Embryonic facial prominence (tissue), 1 donor: ENCODE results near the gene E2F6.
"Not testable (repeated sequence)": the region's sequence is repeated elsewhere in the genome, so short reads cannot be mapped to it uniquely, and the experiment has no call there.

Source experiments
- DNase-seq: peaks from one replicate; pipeline ENCODE4 v3.0.0-alpha.2; 2016; ENCODE audit errors: extremely low spot score

E2F6 gene

DNA sequence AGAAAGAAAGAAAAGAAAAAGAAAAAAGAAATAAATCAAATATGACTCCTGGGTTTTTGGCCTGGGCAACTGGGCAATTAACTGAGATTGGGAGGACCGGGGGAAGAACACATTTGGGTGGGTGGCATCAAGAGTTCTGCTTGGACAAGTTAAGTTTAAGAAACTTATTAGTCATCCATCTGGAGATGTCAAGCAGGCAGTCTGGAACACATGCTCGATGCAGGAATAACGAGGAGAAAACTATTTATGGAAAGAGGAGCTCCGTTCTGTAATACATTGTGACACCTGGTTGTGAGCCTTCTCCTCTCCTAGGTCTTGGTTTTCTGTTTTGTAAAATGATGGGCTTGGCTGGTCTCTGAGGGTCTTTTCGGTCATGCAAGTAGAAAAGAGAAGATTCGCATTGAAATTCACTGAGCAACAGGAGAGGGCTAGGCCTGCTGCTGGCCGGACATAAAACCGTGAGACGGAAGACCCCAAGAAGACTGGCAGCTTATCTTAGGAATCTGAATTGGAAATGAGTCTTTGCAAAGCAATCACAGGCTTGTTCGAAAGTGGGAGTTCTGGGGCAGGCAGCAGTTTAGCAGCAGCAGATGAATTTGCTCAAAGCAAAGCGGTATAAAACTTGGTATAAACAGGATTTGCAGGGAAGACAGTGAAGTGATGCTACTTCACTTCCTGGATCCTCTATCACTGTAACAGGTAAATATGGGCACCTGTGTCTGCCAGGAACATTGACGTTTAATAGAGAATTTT is 51.4 kb downstream of the E2F6 start:
- no peak for DNase-seq

DNA sequence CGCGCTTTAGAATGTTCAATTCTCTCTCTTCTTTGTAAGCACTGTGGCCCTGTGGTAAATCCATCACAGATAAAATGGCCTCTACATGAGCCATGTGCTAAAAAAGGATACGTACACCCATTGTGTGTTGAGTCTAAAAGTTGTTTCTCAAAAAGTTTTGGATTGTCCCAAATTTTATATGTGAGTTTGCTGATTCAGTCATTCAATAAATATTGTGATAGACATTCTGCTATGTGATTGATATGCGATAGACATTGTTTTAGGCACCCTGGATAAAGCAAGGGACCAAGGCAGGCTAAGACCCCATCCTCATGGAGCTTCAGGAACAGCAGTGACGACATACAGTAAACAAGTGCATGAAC is 53.5 kb downstream of the E2F6 start:
- DNase-seq, result no peak

DNA sequence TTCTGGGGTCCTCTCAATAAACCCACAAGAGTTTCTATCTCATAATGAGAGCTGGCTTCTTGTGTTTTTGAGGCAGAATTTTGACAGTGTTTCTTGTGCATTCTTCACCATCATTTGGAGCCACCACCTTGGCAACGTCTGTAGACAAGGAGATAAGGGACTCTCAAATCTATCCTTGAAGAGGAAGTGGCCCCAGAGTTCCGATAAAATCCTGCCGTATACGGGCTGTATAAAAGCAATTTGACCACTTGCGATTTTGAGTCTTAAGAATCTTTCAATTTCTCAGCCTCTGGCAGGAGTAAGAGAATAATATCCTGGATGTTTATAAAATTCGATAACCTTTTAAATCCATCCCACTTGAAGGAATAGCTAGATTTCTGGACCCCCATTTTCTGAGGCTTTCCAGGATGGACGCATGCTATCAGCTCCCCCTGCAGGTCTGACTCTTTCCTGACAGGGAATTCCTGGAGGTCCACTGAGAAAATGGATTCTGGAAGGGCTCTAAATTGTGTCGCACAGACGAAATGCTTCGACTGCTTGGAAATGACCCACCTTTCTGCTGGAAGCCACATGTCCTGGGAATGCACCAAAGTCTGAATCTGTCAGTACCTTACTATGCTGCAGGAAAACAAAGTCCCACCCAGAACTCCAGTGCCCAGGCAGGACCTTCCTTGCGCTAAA is 54.1 kb downstream of the E2F6 start:
- DNase-seq, result no peak

DNA sequence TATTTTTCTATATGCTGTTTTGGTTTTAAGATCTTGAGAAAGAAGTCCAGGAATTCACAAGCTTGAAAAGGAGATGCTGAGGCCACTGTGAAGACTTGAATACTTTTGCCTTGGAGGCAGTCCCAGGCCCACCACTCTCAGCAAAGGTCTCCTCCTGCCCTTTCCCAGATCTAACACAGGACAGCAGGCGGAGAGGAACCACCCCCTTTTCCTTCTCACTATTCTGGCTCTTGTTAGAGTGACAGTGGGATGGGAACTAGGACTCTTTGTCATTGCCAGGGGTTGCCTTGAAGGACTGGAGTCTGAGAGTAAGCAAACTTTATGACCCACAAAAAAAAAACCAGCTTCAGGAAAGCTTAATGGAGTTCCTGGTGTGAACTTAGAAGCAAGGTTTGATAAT is 54.7 kb downstream of the E2F6 start:
- no peak for DNase-seq

DNA sequence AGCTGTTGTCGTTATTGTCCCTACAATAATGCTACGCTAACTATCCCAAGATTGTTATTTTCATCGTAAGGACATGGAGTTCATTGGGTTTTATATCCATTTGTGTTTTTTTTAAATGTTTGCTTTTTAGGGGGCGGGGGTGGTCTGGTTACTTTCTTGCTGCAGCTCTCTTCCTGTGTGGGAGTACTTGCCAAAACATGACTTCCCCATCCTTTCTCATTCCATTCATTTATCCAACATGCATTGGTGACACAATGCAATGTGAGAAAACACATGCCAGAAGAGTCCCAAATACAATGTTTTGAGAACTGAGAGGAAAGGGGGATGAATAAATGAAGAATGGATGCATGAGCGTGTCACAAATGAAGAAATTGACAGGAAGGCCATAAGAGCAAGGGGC is 55.9 kb downstream of the E2F6 start:
- no peak for DNase-seq

DNA sequence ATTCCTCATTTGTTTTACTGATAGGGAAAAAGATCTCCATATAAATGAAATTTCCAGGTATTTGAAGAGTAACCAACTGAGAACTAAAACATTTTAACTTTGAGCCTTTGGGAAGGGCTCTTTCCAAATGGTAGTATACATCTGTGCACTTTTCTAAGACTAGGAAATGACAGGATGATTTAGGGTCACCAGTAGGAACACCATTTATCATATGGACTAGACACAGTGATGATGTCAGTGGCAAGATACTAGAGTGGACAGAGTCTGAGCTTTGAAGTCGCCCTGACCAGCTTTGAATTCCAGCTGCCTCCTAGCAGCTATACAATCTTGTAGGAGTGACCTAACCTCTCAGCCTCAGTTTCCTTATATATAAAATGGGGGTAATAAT is 56.4 kb downstream of the E2F6 start:
- no peak for DNase-seq

DNA sequence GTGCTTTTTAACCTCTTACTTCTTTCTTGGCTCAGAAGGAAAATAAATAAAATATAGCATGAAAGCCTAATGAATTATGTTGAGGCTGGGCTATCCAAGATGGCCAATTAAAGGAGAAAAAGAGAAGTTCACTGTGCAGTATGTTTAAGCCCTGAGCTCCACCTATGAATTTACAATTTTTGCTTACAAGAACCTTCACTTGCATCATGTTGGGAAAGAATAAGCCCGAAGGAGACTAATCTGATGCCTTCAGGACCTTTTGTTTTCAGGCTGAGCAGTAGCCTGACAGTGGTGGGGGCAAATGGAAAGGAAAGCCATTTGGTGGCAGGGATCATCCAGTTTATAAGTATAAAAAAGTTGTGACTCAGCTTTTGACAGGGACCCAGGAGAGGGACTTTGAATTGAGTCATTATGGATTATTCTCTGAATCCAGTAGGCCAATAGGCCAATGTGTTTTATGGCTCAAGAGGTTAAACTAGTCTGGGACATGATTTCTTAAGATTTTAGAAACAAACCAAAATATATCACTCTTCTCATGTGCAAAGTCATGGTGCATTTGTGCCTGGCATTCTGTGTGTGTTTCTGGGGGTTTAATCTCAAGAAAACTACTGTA is 56.9 kb downstream of the E2F6 start:
- DNase-seq, result no peak

DNA sequence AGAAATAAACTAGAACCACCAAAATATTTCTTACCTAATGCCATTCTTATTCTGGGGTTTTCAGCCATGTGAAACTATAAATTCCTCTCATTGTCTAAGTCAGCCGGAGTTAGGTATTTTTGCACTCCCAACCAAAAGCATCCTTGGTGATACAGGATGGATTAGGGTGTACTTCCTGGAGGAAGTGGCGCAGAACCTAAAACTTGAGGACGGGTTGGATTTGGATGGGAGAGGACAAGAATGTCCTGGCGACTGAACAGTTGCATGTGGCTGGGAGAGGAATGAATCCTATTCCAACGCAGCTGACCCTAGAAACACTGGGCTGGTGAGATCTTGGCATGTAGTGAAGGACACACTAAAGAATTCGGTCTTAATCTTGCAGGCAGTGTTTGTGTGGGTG is 58.5 kb downstream of the E2F6 start:
- no peak for DNase-seq

DNA sequence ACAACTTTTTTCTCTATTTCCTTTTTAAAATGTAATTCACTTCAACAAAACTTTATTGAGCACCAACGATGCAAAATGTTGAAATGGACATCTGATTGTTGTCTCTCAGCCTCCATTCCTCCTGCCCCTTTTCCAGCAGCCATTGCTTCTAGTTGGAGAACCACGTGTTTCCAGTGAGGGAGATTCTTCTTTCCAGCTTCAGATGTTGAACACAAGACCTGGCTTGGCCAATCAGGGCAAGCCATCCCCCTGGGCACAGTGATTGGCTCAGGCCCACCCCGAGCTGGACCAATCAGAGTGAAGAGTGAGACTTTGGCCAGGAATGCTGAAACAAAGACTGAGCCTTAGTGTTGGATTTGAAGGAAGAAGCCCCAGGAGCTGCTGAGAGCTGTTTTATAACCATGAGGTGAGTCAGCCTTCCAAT is 59.0 kb downstream of the E2F6 start:
- DNase-seq, result no peak

DNA sequence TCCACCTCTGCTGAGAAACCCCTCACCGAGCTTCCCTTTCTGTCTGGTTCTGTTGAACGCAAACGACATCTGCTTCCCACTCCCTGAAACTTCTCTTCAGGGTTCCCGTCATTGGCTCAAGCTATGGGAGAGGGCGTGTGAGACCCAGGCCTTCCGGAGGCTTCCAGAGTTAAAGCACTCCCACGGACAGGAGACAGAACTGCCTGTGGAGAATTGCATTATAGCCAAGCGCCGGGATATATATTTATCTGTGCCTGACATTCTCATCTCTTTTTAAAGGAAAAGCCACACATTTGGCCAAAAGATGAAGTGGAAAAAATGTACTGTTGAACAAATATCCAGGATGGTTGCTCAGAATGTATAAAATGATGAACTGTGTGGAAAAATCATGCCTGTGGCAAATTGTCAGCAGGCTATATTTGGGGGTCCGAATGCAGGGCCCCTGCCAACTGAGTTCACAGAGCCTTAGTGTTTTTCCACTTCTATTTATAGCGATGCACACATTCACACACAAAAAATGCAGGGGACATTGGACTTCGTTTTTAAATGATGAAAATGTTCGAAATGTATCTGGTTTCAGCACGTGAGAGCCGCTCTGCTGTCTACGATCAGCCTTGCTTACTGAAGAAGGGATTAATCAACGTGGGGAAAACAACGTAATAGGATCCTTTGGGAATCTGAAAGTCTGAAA is 59.5 kb downstream of the E2F6 start:
- peak; percentile 60 for DNase-seq

DNA sequence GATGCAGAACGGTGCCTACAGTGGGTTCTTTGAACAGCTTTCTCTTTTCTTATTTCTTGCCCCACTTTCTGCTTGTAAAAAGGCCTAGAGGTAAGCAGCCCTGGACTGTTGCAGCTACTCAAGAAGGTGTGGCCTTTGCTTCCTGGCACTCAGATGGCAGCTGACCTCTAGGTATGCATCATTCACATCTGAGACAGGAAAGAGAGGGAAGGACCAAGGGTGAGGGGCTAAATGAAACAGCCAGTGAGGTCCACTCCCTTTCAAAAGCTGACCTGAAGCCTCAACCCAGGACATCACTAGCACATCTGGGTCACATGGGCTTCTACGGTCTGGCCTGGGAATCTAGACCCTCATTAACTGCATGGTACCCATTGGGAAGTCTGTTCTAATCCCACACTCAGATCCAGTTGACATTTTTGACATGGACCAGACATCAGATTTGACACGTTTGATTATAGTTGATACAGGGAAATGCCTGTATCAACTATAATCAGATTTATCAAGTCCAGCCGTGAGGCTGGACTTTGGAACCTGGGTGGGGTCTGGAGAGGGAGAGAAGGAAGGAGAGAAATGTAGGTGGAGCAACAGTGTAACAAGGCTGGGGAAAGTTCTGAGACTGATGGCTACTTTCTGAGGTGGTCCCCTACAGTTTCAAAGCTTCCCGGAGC is 60.2 kb downstream of the E2F6 start:
- no peak for DNase-seq

DNA sequence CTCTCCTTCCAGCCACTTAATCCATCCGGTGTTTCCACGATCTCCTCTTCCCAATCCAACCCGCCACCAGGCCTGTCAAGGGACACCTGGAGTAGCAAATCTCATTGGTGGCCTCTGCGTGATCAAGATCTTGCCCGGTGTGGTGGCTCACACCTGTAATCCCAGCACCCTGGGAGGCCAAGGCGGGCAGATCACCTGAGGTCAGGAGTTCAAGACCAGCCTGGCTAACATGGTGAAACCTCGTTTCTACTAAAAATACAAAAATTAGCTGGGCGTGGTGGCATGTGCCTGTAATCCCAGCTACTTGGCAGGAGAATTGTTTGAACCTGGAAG is 60.9 kb downstream of the E2F6 start:
- DNase-seq, result not testable (repeated sequence)

DNA sequence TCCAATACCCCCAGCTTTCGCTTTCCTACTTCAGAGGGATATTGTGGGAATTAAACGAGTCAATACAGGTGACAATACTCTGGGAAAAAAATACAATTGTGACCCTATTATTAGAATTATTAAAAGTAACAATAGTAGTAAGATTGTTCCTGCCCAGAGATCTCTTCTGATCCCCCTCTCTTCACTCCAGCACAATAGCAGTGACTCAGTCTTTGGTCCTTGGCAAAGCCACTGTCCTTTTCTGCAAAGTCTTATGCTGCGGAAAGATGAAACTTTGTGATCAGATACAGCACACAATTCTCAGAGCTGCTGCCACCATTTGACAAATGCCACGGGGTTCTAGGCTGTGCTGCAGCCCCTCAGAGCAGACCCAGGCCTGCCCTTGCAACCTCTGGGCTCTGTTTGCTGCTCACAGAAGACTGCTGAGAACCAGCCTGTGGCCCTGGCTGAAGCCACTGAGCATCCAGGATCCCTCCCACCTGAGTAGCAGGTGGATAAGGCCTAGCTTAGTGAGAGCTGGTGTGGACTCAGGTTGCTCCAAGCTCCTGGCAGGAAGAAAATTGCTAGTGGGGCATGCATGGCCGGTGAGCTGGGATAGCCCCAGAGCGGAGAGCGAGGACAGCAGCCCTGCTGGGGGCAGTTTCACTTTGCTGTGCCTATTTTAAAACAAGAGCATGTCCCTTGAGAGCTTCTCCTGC is 61.4 kb downstream of the E2F6 start:
- no peak for DNase-seq

DNA sequence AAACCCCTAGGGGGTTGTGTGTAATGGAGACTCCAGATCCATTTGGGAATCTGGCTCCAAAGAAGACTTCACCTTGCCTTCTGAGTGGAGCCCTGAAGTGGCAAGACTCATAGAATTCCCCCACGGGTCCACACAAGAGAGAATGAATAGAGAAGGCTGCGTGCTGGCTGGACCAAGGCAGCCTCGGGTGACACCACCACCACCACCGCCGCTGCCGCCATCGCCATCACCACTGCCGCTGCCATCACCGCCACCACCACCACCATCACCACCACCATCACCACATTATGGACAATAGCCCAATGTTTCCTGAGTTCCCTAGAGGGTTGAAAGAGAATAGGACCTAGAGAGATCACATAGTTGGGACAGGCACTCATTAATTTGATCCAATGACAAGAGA is 63.5 kb downstream of the E2F6 start:
- no peak for DNase-seq

DNA sequence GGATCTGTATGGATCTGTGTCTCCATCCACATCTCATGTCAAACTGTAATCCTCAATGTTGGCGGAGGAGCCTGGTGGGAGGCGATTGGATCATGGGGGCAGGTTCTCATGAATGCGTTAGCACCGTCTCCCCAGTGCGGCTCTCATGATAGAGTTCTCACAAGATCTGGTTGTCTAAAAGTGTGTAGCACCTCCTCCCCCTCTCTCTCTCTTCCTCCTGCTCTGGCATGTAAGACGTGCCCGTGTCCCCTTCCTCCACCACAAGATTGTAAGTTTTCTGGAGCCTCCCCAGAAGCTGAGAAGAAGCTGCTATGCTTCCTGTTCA is 66.6 kb downstream of the E2F6 start:
- DNase-seq, result no peak

DNA sequence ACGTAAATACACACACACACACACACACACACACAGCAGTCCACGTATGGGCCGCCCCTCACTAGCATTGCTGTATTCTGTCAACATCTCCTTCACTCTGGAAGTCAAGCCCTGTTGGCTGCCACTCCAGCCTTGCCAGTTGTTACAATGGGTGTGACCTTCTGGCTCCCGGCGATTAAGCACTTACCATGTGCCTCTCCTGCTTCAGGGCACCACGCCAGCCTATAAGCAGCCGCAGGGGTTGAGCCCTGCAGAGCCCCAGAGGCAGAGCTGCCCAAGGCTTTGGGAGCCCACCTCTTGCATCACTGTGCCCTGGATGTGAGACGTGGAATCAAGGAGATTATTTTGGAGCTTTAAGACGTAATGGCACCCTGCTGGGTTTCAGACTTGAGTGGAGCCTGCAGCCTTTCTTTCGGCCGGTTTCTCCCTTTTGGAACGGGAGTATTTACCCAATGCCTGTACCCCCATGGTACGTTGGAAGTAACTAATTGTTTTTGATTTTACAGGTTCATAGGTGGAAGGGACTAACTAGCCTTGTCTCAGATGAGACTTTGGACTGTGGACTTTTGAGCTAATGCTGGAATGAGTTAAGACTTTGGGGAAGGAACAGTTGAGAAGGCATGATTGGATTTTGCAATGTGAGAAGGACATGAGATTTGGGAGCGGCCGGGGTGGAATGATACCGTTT is 67.1 kb downstream of the E2F6 start:
- DNase-seq, result no peak

DNA sequence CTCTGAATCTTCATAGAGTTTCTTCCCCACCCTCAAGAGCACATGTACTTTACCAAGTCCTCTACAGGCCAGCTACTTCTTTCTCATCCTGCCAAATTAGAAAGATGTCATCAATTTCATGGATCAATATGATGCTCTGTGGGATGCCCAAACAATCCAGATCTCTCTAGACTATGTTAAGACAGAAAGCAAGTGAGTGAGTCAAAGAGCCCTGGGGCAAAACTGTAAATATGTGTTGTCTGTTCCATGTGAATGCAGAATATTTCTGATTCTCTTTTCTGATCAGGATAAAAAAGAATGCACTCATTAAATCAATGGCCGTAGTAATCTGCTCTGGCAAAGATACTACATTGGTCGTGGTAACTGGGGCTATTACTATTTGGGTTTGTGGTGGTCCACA is 68.4 kb downstream of the E2F6 start:
- DNase-seq, result no peak

DNA sequence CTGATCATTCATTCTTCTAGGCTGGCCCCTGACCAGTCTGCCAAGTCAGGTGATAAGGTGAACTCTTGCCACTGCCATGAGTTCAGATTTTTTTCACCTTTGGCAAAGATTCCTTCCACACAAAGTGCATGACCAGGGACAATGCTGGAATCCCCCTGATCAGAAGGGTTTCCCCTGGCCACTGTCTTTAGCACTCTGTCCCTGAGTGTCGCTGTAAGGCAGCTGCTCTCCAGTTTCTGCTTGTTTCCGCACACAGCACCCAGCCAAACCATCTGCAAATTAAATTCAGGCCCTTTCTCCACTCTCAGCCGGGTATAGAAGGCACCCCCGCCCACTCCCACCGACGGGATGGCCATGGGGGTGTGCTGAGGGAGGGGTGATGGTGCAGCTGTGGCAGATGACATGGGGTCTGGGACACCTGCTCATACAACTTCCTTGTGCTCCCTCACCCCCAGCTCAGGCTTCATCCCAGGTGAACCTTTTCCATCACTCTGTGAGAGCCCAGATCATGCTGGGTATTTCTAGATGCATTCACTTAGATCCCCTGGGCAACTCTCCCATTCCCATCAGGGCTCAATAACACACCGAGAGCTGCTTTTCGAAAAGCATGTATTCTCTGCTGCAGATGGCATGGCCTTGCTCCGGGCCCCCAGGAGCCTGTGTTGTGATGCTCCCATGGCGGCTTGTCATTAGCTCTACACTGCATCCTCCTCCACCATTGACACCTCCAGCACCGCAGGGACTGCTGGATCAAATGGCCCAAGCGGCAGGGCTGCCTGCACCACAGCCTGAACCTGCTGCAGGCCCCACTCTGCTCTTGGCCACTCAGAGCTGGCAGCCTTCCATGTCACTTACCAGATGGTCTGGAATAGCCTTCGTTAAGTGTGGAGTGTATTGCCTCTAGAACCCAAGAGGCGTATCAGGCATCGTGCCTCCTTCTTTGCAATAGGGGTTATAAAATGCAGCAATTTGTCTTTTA is 69.2 kb downstream of the E2F6 start:
- DNase-seq, result no peak

DNA sequence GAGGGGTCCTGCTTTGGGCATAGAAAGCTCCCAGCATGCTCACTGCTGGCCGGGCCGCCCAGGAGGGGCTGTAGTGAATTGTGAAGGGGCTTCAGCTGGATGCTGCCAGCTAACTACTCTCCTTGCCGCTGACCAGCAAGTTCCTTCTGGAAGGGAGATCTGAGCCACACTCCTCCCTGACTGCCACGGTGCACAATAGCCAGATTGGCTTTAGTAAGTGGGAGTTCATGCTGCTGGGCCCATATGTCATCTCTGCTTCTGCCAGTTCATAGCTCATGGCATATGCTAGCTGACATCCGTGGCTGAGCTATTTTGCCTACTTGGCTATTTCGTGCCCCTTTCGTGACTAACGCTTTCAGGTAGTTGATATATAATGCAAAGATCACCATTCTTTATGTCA is 69.9 kb downstream of the E2F6 start:
- no peak for DNase-seq

DNA sequence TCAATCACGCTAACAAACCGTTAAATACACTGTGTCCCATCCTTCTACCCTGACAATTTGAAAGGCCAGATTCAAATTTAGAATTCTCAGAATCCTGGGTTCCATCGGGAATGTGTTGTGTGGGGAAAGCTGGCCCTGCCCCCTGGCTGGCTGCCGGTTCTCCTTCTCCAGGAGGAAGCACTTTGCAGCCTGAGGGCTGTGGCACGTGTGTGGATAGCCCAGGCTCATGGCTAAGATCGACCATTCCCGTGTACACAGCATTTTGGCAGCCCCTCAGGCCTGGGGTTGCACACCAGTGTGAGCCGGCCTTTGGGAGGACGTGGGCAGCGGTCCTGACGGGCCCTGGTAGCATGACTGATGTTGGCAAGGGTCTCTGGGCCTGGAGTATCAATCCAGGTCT is 70.6 kb downstream of the E2F6 start:
- no peak for DNase-seq
